RWPE2 (cell line): ENCODE data around the gene NFKBIZ.

Source experiments
- ATAC-seq: fragments of 200-7000 bp; cut with Tn5 transposase; 3 replicates; pipeline ENCODE4 v1.9.1; 2021; ENCODE audit warnings: low read depth
- DNase-seq: peaks from one replicate; pipeline ENCODE4 v3.0.0-alpha.2; 2020; ENCODE audit warnings: low spot score
- H3K27ac ChIP-seq: fragments of 450-650 bp; 2 replicates; pipeline ENCODE4 v1.5.1; 2017; ENCODE audit warnings: mild to moderate bottlenecking; ENCODE audit not compliant: poor library complexity, severe bottlenecking
- H3K27me3 ChIP-seq: fragments of 250-450 bp; sonication (Bioruptor Pico); 2 replicates; pipeline ENCODE4 v1.5.1; 2021; ENCODE audit warnings: mild to moderate bottlenecking, moderate library complexity; ENCODE audit not compliant: insufficient read depth, poor library complexity, severe bottlenecking
- H3K36me3 ChIP-seq: fragments of 250-450 bp; sonication (Bioruptor Pico); 2 replicates; pipeline ENCODE4 v1.5.1; 2020; ENCODE audit warnings: low read depth, mild to moderate bottlenecking, moderate library complexity
- H3K4me1 ChIP-seq: fragments of 250-450 bp; sonication (Bioruptor Pico); 2 replicates; pipeline ENCODE4 v1.5.1; 2021; ENCODE audit warnings: mild to moderate bottlenecking, moderate library complexity; ENCODE audit not compliant: insufficient read depth, poor library complexity, severe bottlenecking
- H3K4me3 ChIP-seq: fragments of 250-450 bp; sonication (Bioruptor Pico); 2 replicates; pipeline ENCODE4 v1.5.1; 2021; ENCODE audit warnings: mild to moderate bottlenecking, moderate library complexity; ENCODE audit not compliant: severe bottlenecking
- H3K9me3 ChIP-seq: fragments of 250-450 bp; sonication (Bioruptor Pico); 2 replicates; pipeline ENCODE4 v1.5.1; 2021; ENCODE audit warnings: mild to moderate bottlenecking, moderate library complexity; ENCODE audit not compliant: severe bottlenecking
- CTCF ChIP-seq: fragments of 450-650 bp; IDR thresholded peaks from one replicate; pipeline ENCODE4 v1.5.1; 2017; ENCODE audit warnings: mild to moderate bottlenecking, moderate library complexity; ENCODE audit not compliant: poor library complexity, severe bottlenecking

NFKBIZ gene

GRCh38 chr3:101858464-101859030, 9.2 kb downstream of the NFKBIZ start:
- Histone ChIP-seq H3K36me3 (peaks cover 79% of the 10 kb centered on the region), H3K27ac (no peak overlapping the region), H3K9me3 (no peaks in the 10 kb centered on the region), H3K4me3 (no peak overlapping the region), H3K27me3 (no peaks in the 10 kb centered on the region), H3K4me1 (no peaks in the 10 kb centered on the region)
- ATAC-seq (no peak), DNase-seq (no peak)
- TF ChIP-seq CTCF: no peak

- Histone ChIP-seq H3K36me3 (peaks cover 65% of the 10 kb centered on the region), H3K4me1 (no peaks in the 10 kb centered on the region), H3K27ac (no peak overlapping the region), H3K27me3 (no peaks in the 10 kb centered on the region), H3K4me3 (no peak overlapping the region), H3K9me3 (no peaks in the 10 kb centered on the region)
- DNase-seq (no peak), ATAC-seq (no peak)
- TF ChIP-seq CTCF: no peak
These were observed 10.7 kb downstream of the NFKBIZ start for GRCh38 chr3:101859882-101860448.

- DNase-seq: no peak
- no peaks in the 10 kb centered on the region for H3K27me3 ChIP-seq
- no peak; the same call in 2 of the 3 replicates for ATAC-seq
- H3K4me1 ChIP-seq: peaks cover 4% of the 10 kb centered on the region
- no peaks in the 10 kb centered on the region for H3K9me3 ChIP-seq
- H3K4me3 ChIP-seq: no peak overlapping the region
- peaks cover 52% of the 10 kb centered on the region for H3K36me3 ChIP-seq
- no peak for TF ChIP-seq CTCF
- H3K27ac ChIP-seq: no peak overlapping the region
These were observed 12.0 kb downstream of the NFKBIZ start for GRCh38 chr3:101861212-101861788.

GRCh38 chr3:101861789-101862415, 12.6 kb downstream of the NFKBIZ start:
- Histone ChIP-seq H3K27ac (no peak overlapping the region), H3K4me1 (peaks cover 4% of the 10 kb centered on the region), H3K27me3 (no peaks in the 10 kb centered on the region), H3K9me3 (no peaks in the 10 kb centered on the region), H3K4me3 (no peak overlapping the region), H3K36me3 (peaks cover 46% of the 10 kb centered on the region)
- no peak for ATAC-seq
- DNase-seq: no peak
- TF ChIP-seq CTCF: no peak
